ENCODE results near the gene PRKN.

DNA sequence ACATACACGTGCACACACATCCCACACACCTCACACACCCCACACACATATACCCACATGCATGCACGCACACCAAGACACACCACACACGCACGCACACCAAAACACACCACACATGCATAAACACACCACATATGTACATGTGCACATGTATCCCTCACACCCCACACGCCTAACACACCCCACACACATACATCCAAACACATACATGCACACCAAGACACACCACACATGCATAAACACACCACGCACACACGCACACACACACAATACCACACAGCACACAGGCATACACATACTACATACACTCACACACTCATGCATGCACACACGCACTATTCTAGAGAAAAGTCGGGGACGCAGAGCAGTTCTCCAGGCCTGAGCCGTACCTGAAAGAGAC is 671.5 kb downstream of the PRKN start:
- TF ChIP-seq, protein P1, sequence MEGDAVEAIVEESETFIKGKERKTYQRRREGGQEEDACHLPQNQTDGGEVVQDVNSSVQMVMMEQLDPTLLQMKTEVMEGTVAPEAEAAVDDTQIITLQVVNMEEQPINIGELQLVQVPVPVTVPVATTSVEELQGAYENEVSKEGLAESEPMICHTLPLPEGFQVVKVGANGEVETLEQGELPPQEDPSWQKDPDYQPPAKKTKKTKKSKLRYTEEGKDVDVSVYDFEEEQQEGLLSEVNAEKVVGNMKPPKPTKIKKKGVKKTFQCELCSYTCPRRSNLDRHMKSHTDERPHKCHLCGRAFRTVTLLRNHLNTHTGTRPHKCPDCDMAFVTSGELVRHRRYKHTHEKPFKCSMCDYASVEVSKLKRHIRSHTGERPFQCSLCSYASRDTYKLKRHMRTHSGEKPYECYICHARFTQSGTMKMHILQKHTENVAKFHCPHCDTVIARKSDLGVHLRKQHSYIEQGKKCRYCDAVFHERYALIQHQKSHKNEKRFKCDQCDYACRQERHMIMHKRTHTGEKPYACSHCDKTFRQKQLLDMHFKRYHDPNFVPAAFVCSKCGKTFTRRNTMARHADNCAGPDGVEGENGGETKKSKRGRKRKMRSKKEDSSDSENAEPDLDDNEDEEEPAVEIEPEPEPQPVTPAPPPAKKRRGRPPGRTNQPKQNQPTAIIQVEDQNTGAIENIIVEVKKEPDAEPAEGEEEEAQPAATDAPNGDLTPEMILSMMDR (IDR thresholded peaks at IDR 0.05 in 2 of 3, conservative IDR thresholded peaks at IDR 0.05 in 1 of 3; ENCODE audit: insufficient read depth in 2 of 3, low read depth in 1 of 3, low read length in 3 of 3) = no peak
- no peak for TF ChIP-seq PCBP1 (IDR thresholded peaks at IDR 0.05; ENCODE audit: low read depth, low read length, poor library complexity, severe bottlenecking)
- no peak for TF ChIP-seq KDM1A (IDR thresholded peaks at IDR 0.05)
- TF ChIP-seq CXXC5 (CRISPR knock-in tag; IDR thresholded peaks at IDR 0.05) = no peak
- TF ChIP-seq, protein P2, sequence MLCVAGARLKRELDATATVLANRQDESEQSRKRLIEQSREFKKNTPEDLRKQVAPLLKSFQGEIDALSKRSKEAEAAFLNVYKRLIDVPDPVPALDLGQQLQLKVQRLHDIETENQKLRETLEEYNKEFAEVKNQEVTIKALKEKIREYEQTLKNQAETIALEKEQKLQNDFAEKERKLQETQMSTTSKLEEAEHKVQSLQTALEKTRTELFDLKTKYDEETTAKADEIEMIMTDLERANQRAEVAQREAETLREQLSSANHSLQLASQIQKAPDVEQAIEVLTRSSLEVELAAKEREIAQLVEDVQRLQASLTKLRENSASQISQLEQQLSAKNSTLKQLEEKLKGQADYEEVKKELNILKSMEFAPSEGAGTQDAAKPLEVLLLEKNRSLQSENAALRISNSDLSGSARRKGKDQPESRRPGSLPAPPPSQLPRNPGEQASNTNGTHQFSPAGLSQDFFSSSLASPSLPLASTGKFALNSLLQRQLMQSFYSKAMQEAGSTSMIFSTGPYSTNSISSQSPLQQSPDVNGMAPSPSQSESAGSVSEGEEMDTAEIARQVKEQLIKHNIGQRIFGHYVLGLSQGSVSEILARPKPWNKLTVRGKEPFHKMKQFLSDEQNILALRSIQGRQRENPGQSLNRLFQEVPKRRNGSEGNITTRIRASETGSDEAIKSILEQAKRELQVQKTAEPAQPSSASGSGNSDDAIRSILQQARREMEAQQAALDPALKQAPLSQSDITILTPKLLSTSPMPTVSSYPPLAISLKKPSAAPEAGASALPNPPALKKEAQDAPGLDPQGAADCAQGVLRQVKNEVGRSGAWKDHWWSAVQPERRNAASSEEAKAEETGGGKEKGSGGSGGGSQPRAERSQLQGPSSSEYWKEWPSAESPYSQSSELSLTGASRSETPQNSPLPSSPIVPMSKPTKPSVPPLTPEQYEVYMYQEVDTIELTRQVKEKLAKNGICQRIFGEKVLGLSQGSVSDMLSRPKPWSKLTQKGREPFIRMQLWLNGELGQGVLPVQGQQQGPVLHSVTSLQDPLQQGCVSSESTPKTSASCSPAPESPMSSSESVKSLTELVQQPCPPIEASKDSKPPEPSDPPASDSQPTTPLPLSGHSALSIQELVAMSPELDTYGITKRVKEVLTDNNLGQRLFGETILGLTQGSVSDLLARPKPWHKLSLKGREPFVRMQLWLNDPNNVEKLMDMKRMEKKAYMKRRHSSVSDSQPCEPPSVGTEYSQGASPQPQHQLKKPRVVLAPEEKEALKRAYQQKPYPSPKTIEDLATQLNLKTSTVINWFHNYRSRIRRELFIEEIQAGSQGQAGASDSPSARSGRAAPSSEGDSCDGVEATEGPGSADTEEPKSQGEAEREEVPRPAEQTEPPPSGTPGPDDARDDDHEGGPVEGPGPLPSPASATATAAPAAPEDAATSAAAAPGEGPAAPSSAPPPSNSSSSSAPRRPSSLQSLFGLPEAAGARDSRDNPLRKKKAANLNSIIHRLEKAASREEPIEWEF (CRISPR knock-in tag; IDR thresholded peaks at IDR 0.05) = no peak
- no peak for TF ChIP-seq GABPA (tag; conservative IDR thresholded peaks at IDR 0.05; ENCODE audit: low read depth)
- TF ChIP-seq ZKSCAN8 (CRISPR knock-in tag; IDR thresholded peaks at IDR 0.05) = no peak
- no peak for TF ChIP-seq POLR2A (conservative IDR thresholded peaks at IDR 0.05)
- no peak for TF ChIP-seq TCF7L2 (IDR thresholded peaks at IDR 0.05; ENCODE audit: low read depth, low read length)
